Left lung (tissue), 10 donors: ENCODE results near the gene FOXK1. TPM values are rescaled to one million over a fixed set of nuclear protein-coding genes. Genes with fewer than 3 reads are reported as not detected.

Source experiments
- ATAC-seq: fragments of 200-7000 bp; cut with Tn5 transposase; one replicate; pipeline ENCODE4 v1.9.1; 2020; ENCODE audit warnings: moderate library complexity
- DNase-seq, 4 donors: peaks; one replicate each; pipeline ENCODE4 v3.0.0-alpha.2; 2013 to 2020
- H3K27ac ChIP-seq, 2 donors: fragments of 200-600 bp; sonication (generic) in 1 of 2; one replicate each; pipeline versions ENCODE4 v1.5.0 to v1.8.0; 2020 to 2021
- H3K27me3 ChIP-seq, 2 donors: fragments of 200-600 bp; sonication (generic) in 1 of 2; one replicate each; pipeline versions ENCODE4 v1.5.0 to v1.8.0; 2020 to 2021
- H3K36me3 ChIP-seq, 2 donors: fragments of 200-600 bp; sonication (generic) in 1 of 2; one replicate each; pipeline versions ENCODE4 v1.5.0 to v1.8.0; 2020 to 2021
- H3K4me1 ChIP-seq, 2 donors: fragments of 200-600 bp; one replicate each; pipeline ENCODE4 v1.8.0; 2021
- H3K4me3 ChIP-seq, 2 donors: fragments of 200-600 bp; sonication (generic) in 1 of 2; one replicate each; pipeline versions ENCODE4 v1.5.0 to v1.8.0; 2020 to 2021; ENCODE audit warnings: mild to moderate bottlenecking in 1 of 2
- H3K9me3 ChIP-seq, 2 donors: fragments of 200-600 bp; sonication (generic) in 1 of 2; one replicate each; pipeline versions ENCODE4 v1.5.0 to v1.8.0; 2020 to 2021
- CTCF ChIP-seq, 2 donors: fragments of 200-600 bp; sonication (generic) in 1 of 2; IDR thresholded peaks; one replicate each; pipeline versions ENCODE4 v1.5.0 to v1.8.0; 2021; ENCODE audit warnings: antibody characterized with exemption in 2 of 2
- intact Hi-C, 2 donors: fragments of 100-400 bp; cut with DNase I; formaldehyde crosslinking; loops; one replicate each; pipeline versions ENCODE4 v1.11.2 to v1.14.2; 2022
- polyA plus RNA-seq, 6 donors: library from polyadenylated mRNA; unstranded; fragments of 120-200 nt; gene quantifications; one replicate each; pipeline ENCODE4 v1.2.1, GENCODE V29; 2013; ENCODE audit not compliant: insufficient read length in 6 of 6
- total RNA-seq, 2 donors: library from RNA; stranded (reverse); fragmentation: NEBNext Ultra II Directional; extraction: Animal tissue kit (Norgen Biotek cat#: 25700); gene quantifications; one replicate each; pipeline ENCODE4 v1.2.1, GENCODE V29; 2021
- donor health status: DM: no; HTN: yes; CAD: no.
- donor health status: DM: no; HTN: no; CAD: no.

The FOXK1 gene
- total and polyA plus RNA-seq, 8 donors: 15.1 to 29.2 (median 18.8) TPM

- DNase-seq (peak in 1 of 4 donors; percentile 45), ATAC-seq (no peak)
- TF ChIP-seq CTCF (IDR thresholded peaks at IDR 0.05): no peak
- Histone ChIP-seq H3K27me3 (no peaks in the 10 kb centered on the region), H3K36me3 (peaks cover 0 to 90% of the 10 kb centered on the region in 2 donors), H3K4me3 (no peak overlapping the region), H3K4me1 (peaks cover 0 to 12% of the 10 kb centered on the region in 2 donors), H3K9me3 (no peaks in the 10 kb centered on the region), H3K27ac (no peak overlapping the region)
- intact Hi-C loops: loop anchor here in 1 of 2 donors (10.0 kb wide), 1 partner anchor 143 kb away; no protein-coding TSS in a partner anchor
These were observed 76.0 kb downstream of the FOXK1 start for GRCh38 chr7:4758111-4758510.

- no peaks in the 10 kb centered on the region for H3K9me3 ChIP-seq
- H3K27me3 ChIP-seq: no peaks in the 10 kb centered on the region
- TF ChIP-seq CTCF (IDR thresholded peaks at IDR 0.05): no peak
- H3K4me1 ChIP-seq: peaks cover 0 to 6% of the 10 kb centered on the region in 2 donors
- H3K36me3 ChIP-seq: peaks cover 0 to 97% of the 10 kb centered on the region in 2 donors
- intact Hi-C loops: loop anchor here in 1 of 2 donors (10.0 kb wide), 1 partner anchor 144 kb away; no protein-coding TSS in a partner anchor
- no peak overlapping the region for H3K4me3 ChIP-seq
- ATAC-seq: no peak
- H3K27ac ChIP-seq: no peak overlapping the region
- DNase-seq: peak in 1 of 4 donors; percentile 80
These were observed 76.7 kb downstream of the FOXK1 start for GRCh38 chr7:4758791-4759190.

GRCh38 chr7:4759211-4759610 is 77.1 kb downstream of the FOXK1 start:
- intact Hi-C loops: loop anchor here in 1 of 2 donors (10.0 kb wide), 1 partner anchor 144 kb away; no protein-coding TSS in a partner anchor
- H3K4me3 ChIP-seq: no peak overlapping the region
- ATAC-seq (no peak), DNase-seq (peak in 1 of 4 donors; percentile 74)
- no peaks in the 10 kb centered on the region for H3K27me3 ChIP-seq
- H3K36me3 ChIP-seq: peaks cover 0 to 100% of the 10 kb centered on the region in 2 donors
- peaks cover 0 to 2% of the 10 kb centered on the region in 2 donors for H3K4me1 ChIP-seq
- no peaks in the 10 kb centered on the region for H3K9me3 ChIP-seq
- H3K27ac ChIP-seq: no peak overlapping the region
- no peak for TF ChIP-seq CTCF (IDR thresholded peaks at IDR 0.05)

GRCh38 chr7:4760952-4761351 is 78.9 kb downstream of the FOXK1 start:
- Histone ChIP-seq H3K36me3 (peaks cover 0 to 99% of the 10 kb centered on the region in 2 donors), H3K9me3 (no peaks in the 10 kb centered on the region)
- TF ChIP-seq CTCF (IDR thresholded peaks at IDR 0.05): no peak

GRCh38 chr7:4762121-4763055 is 80.3 kb downstream of the FOXK1 start:
- H3K36me3 ChIP-seq: peaks cover 0 to 99% of the 10 kb centered on the region in 2 donors
- intact Hi-C loops: no loop called here
- H3K4me3 ChIP-seq: no peak overlapping the region
- no peak overlapping the region for H3K27ac ChIP-seq
- DNase-seq (peak in 1 of 4 donors; percentile 80), ATAC-seq (no peak)
- H3K4me1 ChIP-seq: no peaks in the 10 kb centered on the region
- no peaks in the 10 kb centered on the region for H3K27me3 ChIP-seq
- no peaks in the 10 kb centered on the region for H3K9me3 ChIP-seq
- no peak for TF ChIP-seq CTCF (IDR thresholded peaks at IDR 0.05)

More at GRCh38 chr7:4760952-4761351, 78.9 kb downstream of the FOXK1 start:
- no peaks in the 10 kb centered on the region for H3K4me1 ChIP-seq
- no peaks in the 10 kb centered on the region for H3K27me3 ChIP-seq
- ATAC-seq (no peak), DNase-seq (peak in 1 of 4 donors; percentile 65)
- H3K27ac ChIP-seq: no peak overlapping the region
- H3K4me3 ChIP-seq: no peak overlapping the region
- intact Hi-C loops: no loop called here
